ENCODE measurements around the gene TAS2R20.
A peak's percentile ranks its signal among the peaks of the same experiment; 100 is the strongest.
"Not testable (repeated sequence)": the region's sequence is repeated elsewhere in the genome, so short reads cannot be mapped to it uniquely, and the experiment has no call there.

The TAS2R20 gene

GRCh38 chr12:10998204-10998603 is at the start of gene TAS2R20:
Gene TAS2R20 (minus strand): TSS chr12:10998304. CDS start chr12:10997875, 429 bp downstream.
- no peak for DNase-seq

GRCh38 chr12:11041366-11041765 is 43.3 kb upstream of the TAS2R20 start:
- not testable (repeated sequence) for DNase-seq

GRCh38 chr12:11040162-11040561 is 42.1 kb upstream of the TAS2R20 start:
- no peak for DNase-seq

GRCh38 chr12:11039171-11039570 is 41.1 kb upstream of the TAS2R20 start:
- no peak for DNase-seq

GRCh38 chr12:11033959-11034358 is 35.9 kb upstream of the TAS2R20 start:
- DNase-seq: not testable (repeated sequence)

GRCh38 chr12:11031307-11031706 is 33.2 kb upstream of the TAS2R20 start, which contains the start of gene TAS2R31:
Gene TAS2R31 (minus strand): TSS chr12:11031407. CDS start chr12:11031335, 72 bp downstream.
- DNase-seq: no peak

GRCh38 chr12:11026118-11026517 is 28.0 kb upstream of the TAS2R20 start:
- no peak for DNase-seq

GRCh38 chr12:11023387-11023786 is 25.3 kb upstream of the TAS2R20 start:
- DNase-seq: no peak

GRCh38 chr12:11022520-11022919 is 24.4 kb upstream of the TAS2R20 start, which contains the start of gene TAS2R19:
Gene TAS2R19 (minus strand): TSS chr12:11022620. CDS start chr12:11022571, 49 bp downstream.
- no peak for DNase-seq

GRCh38 chr12:11016937-11017336 is 18.8 kb upstream of the TAS2R20 start:
- no peak for DNase-seq

GRCh38 chr12:11015775-11016430 is 17.8 kb upstream of the TAS2R20 start:
- DNase-seq: no peak

GRCh38 chr12:11014234-11014633 is 16.1 kb upstream of the TAS2R20 start:
- DNase-seq: no peak

- DNase-seq: no peak
These were observed 9.5 kb upstream of the TAS2R20 start for GRCh38 chr12:11007608-11008007.

- no peak for DNase-seq
These were observed 3.8 kb downstream of the TAS2R20 start for GRCh38 chr12:10994307-10994706.

- DNase-seq: no peak
These were observed 9.0 kb downstream of the TAS2R20 start for GRCh38 chr12:10989107-10989506.

- DNase-seq: no peak
These were observed 11.3 kb downstream of the TAS2R20 start, which contains the start of gene TAS2R50 for GRCh38 chr12:10986812-10987211. Gene TAS2R50 (minus strand): TSS chr12:10986912. CDS start chr12:10986860, 52 bp downstream.

- peak in 1 of 2 experiments; percentile 6 for DNase-seq
These were observed 15.9 kb downstream of the TAS2R20 start for GRCh38 chr12:10982244-10982643.

GRCh38 chr12:10974965-10975364 is 23.1 kb downstream of the TAS2R20 start:
- no peak for DNase-seq

- no peak for DNase-seq
These were observed 29.2 kb downstream of the TAS2R20 start for GRCh38 chr12:10968765-10969456.

GRCh38 chr12:10967409-10967808 is 30.7 kb downstream of the TAS2R20 start:
- DNase-seq: no peak

- no peak for DNase-seq
These were observed 31.8 kb downstream of the TAS2R20 start for GRCh38 chr12:10966314-10966713.

GRCh38 chr12:10965476-10965875 is 32.6 kb downstream of the TAS2R20 start:
- no peak for DNase-seq

GRCh38 chr12:10960211-10960610 is 37.9 kb downstream of the TAS2R20 start:
- DNase-seq: no peak

GRCh38 chr12:10959804-10960203 is 38.3 kb downstream of the TAS2R20 start:
- DNase-seq: no peak
